GM21825 (cell line): ENCODE results near the gene MERTK.
"Not testable (repeated sequence)": the region's sequence is repeated elsewhere in the genome, so short reads cannot be mapped to it uniquely, and the experiment has no call there.

Experiments used
- ATAC-seq: cut with Tn5 transposase; IDR thresholded peaks from one replicate; pipeline ENCODE4 v1.9.1; 2021; ENCODE audit warnings: mild to moderate bottlenecking, moderate library complexity; ENCODE audit not compliant: unreplicated experiment

The MERTK gene

GRCh38 chr2:111897924-111898702 is at the start of gene MERTK:
Gene MERTK, plus strand, starts transcription at chr2:111898607. Its CDS starts 129 bp downstream, at chr2:111898736.
- ATAC-seq: peak; percentile 73

GRCh38 chr2:111850646-111851045 is 47.8 kb upstream of the MERTK start:
- ATAC-seq: not testable (repeated sequence)

- ATAC-seq: not testable (repeated sequence)
These were observed 45.9 kb upstream of the MERTK start for GRCh38 chr2:111852544-111852943.

GRCh38 chr2:111860005-111860404 is 38.4 kb upstream of the MERTK start:
- not testable (repeated sequence) for ATAC-seq

GRCh38 chr2:111865124-111865523 is 33.3 kb upstream of the MERTK start:
- not testable (repeated sequence) for ATAC-seq

- not testable (repeated sequence) for ATAC-seq
These were observed 25.6 kb upstream of the MERTK start for GRCh38 chr2:111872806-111873205.

GRCh38 chr2:111883661-111884591 is 14.5 kb upstream of the MERTK start, which contains the start of gene ANAPC1:
Gene ANAPC1, minus strand, starts transcription at chr2:111884193. Its CDS starts 3,368 bp downstream, at chr2:111880825.
- peak; percentile 90 for ATAC-seq

- peak; percentile 8 for ATAC-seq
These were observed 13.8 kb upstream of the MERTK start for GRCh38 chr2:111884592-111884964.

- ATAC-seq: no peak
These were observed 2.4 kb upstream of the MERTK start for GRCh38 chr2:111896024-111896423.

GRCh38 chr2:111896576-111896975 is 1.8 kb upstream of the MERTK start:
- no peak for ATAC-seq

GRCh38 chr2:111897630-111897923 is 830 bp upstream of the MERTK start:
- ATAC-seq: peak; percentile 15

- peak; percentile 22 for ATAC-seq
These were observed 502 bp downstream of the MERTK start for GRCh38 chr2:111898703-111899514.

GRCh38 chr2:111900859-111901258 is 2.5 kb downstream of the MERTK start:
- no peak for ATAC-seq

GRCh38 chr2:111903516-111903915 is 5.1 kb downstream of the MERTK start:
- no peak for ATAC-seq

- ATAC-seq: no peak
These were observed 5.6 kb downstream of the MERTK start for GRCh38 chr2:111903930-111904439.

GRCh38 chr2:111904726-111905474 is 6.5 kb downstream of the MERTK start:
- no peak for ATAC-seq

GRCh38 chr2:111905475-111905869 is 7.1 kb downstream of the MERTK start:
- not testable (repeated sequence) for ATAC-seq

GRCh38 chr2:111905990-111906735 is 7.8 kb downstream of the MERTK start:
- peak; percentile 55 for ATAC-seq

GRCh38 chr2:111908578-111908977 is 10.2 kb downstream of the MERTK start:
- no peak for ATAC-seq
